Hepatocyte (in vitro differentiated cells): ENCODE data around the gene ZDHHC24.

Experiments used
- EZH2 ChIP-seq: fragments of 200-600 bp; sonication (generic); IDR thresholded peaks from 2 replicates; pipeline ENCODE4 v1.6.1; 2016; ENCODE audit warnings: antibody characterized with exemption, mild to moderate bottlenecking, borderline replicate concordance
- EZH2phosphoT487 ChIP-seq: fragments of 200-600 bp; sonication (generic); IDR thresholded peaks from one replicate; pipeline ENCODE4 v1.6.1; 2018; ENCODE audit warnings: antibody characterized with exemption, mild to moderate bottlenecking, low read depth, moderate library complexity; ENCODE audit not compliant: unreplicated experiment, severe bottlenecking
- TF ChIP-seq, protein P1 (sequence below): fragments of 200-600 bp; sonication (generic); IDR thresholded peaks from 2 replicates; pipeline ENCODE4 v1.5.1; 2016; ENCODE audit warnings: antibody characterized with exemption, mild to moderate bottlenecking; ENCODE audit not compliant: poor library complexity

DNA sequence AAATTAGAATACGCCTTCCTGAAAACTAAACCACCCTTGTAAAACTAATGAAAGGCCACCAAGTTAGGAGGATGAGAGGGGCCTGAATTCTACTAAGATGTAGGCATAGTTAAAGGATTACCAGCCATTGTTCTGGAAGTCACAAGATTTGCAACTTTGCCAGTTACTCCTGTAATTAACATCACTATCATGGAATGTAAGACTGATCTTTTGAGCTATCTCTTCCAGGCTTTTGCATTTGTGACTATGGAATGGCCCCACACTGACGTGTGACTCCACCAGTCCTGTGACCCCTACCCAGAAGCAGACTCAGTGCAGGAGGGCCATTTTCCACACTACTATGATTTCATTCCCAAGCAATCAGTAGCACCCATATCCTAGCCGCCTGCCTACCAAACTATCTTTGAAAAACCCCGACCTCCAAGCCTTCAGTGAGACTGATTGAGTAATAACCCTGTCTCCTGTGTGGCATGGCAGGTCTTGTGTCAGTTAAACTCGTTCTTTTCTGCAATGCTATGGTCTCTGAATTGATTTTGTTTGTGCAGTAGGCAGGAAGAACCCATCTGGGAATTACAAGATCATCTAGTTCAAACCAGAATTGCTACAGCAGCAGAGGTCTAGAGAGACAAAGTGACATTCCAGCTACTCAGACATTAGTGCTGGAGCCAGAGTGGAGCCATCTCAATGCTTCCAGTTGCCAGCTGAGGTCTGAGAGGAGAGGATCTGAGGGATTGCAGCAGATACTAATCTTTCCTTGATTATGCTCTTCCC, 24.4 kb upstream of the ZDHHC24 start:
- TF ChIP-seq, protein P1, sequence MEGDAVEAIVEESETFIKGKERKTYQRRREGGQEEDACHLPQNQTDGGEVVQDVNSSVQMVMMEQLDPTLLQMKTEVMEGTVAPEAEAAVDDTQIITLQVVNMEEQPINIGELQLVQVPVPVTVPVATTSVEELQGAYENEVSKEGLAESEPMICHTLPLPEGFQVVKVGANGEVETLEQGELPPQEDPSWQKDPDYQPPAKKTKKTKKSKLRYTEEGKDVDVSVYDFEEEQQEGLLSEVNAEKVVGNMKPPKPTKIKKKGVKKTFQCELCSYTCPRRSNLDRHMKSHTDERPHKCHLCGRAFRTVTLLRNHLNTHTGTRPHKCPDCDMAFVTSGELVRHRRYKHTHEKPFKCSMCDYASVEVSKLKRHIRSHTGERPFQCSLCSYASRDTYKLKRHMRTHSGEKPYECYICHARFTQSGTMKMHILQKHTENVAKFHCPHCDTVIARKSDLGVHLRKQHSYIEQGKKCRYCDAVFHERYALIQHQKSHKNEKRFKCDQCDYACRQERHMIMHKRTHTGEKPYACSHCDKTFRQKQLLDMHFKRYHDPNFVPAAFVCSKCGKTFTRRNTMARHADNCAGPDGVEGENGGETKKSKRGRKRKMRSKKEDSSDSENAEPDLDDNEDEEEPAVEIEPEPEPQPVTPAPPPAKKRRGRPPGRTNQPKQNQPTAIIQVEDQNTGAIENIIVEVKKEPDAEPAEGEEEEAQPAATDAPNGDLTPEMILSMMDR, result no peak
- TF ChIP-seq EZH2, result no peak
- TF ChIP-seq EZH2phosphoT487, result no peak
